Body of pancreas (tissue), 4 donors: Measurements from ENCODE around the gene DAO. TPM values are rescaled to one million over a fixed set of nuclear protein-coding genes. Genes with fewer than 3 reads are reported as not detected.

Experiments used
- ATAC-seq: fragments of 150-250 bp; one replicate; pipeline ENCODE4 v1.9.1; 2016
- DNase-seq, 4 donors: peaks; one replicate each; pipeline ENCODE4 v3.0.0-alpha.2; 2019
- H3K27ac ChIP-seq, 4 donors: fragments of 200-600 bp; sonication (generic); 1 replicate in 3 of 4; 2 replicates in 1 of 4; pipeline versions ENCODE4 v1.5.1 to v1.6.1; 2016 to 2019; ENCODE audit warnings: mild to moderate bottlenecking in 1 of 4, mixed read lengths in 1 of 4, moderate library complexity in 1 of 4
- H3K27me3 ChIP-seq, 2 donors: fragments of 200-600 bp; sonication (generic); one replicate each; pipeline ENCODE4 v1.6.0; 2016; ENCODE audit warnings: mild to moderate bottlenecking in 1 of 2
- H3K36me3 ChIP-seq, 2 donors: fragments of 200-600 bp; sonication (generic); replicated peaks in 1 of 2; 2 replicates each; pipeline ENCODE4 v1.5.1; 2016; ENCODE audit warnings: low read depth in 2 of 2; ENCODE audit not compliant: insufficient read depth in 1 of 2
- H3K4me1 ChIP-seq: fragments of 200-600 bp; sonication (generic); one replicate; pipeline ENCODE4 v1.6.0; 2016
- H3K4me3 ChIP-seq, 2 donors: fragments of 200-600 bp; sonication (generic); 1 replicate in 1 of 2; 2 replicates in 1 of 2; pipeline ENCODE4 v1.5.1; 2016 to 2019
- H3K9me3 ChIP-seq, 3 donors: fragments of 200-600 bp; sonication (generic); 1 replicate in 2 of 3; 2 replicates in 1 of 3; pipeline ENCODE4 v1.5.1; 2016
- POLR2A ChIP-seq, 3 donors: fragments of 450-650 bp; IDR thresholded peaks; one replicate each; pipeline ENCODE4 v1.6.1; 2016; ENCODE audit warnings: antibody characterized with exemption in 3 of 3, mild to moderate bottlenecking in 2 of 3
- WGBS, 2 donors: methylation state at CpG; one replicate each; pipeline ENCODE4 v1.1.5; 2017; 5-methylcytosine and 5-hydroxymethylcytosine counted together
- intact Hi-C: fragments of 100-400 bp; cut with DNase I; formaldehyde crosslinking; loops from one replicate; pipeline ENCODE4 v1.15.1; 2023
- total RNA-seq, 2 donors: library from RNA; depleted of rRNA; stranded (reverse); fragments of >200 nt; gene quantifications; one replicate each; pipeline ENCODE4 v1.1.0, GENCODE V29; 2016
- TF ChIP-seq, protein P1 (sequence below), 7 experiments: fragments of 450-650 bp in 4 of 7; fragments of 200-600 bp in 3 of 7; sonication (generic) in 3 of 7; IDR thresholded peaks; one replicate each; pipeline ENCODE4 v1.5.1; 2016 to 2019; ENCODE audit warnings: antibody characterized with exemption in 7 of 7

DAO gene
- total RNA-seq, 2 donors from 2014 or later = not detected

DNA sequence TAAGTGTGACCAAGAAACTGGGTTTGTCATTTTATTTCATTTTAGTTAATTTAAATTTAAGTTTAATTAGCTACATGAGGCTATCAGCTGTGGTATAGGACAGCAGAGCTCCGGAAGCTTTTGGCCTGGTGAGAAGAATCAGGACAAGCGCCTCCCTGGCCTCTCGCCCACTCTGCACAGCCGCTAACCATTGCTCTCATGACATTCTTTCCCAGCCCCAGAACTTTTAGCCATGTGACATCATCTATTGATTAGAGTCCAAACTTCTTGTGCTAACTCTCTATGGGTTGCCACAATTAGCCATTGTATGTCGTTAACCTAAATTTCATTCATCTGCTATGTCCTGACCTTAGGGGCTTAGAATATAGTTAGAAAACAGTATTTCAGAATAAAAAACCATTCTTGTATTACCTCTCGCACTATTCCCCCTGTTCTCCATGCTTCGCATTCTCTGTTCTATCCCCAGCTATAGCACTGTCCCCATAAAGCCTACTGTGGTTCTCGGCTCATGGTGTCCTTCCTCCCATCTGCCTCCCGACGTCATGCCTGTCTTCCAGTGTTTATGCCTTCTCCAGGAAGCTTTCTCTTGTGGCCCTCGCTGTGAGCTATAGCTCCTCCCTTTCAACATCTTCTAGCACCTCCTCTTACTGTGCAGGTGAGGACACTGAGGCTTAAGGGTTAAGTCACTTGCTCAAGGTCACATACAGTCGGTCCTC, 46.0 kb upstream of the DAO start:
- peak; percentile 42 to 57 (median 52) for DNase-seq
- Histone ChIP-seq H3K4me3 (no peak overlapping the region), H3K9me3 (no peaks in the 10 kb centered on the region), H3K4me1 (peaks cover 34% of the 10 kb centered on the region), H3K27ac (peak overlapping the region; percentile 8 to 76 (median 61)), H3K36me3 (peaks cover 0 to 2% of the 10 kb centered on the region in 2 donors), H3K27me3 (no peaks in the 10 kb centered on the region)
- no peak for TF ChIP-seq POLR2A (IDR thresholded peaks at IDR 0.05)
- TF ChIP-seq, protein P1, sequence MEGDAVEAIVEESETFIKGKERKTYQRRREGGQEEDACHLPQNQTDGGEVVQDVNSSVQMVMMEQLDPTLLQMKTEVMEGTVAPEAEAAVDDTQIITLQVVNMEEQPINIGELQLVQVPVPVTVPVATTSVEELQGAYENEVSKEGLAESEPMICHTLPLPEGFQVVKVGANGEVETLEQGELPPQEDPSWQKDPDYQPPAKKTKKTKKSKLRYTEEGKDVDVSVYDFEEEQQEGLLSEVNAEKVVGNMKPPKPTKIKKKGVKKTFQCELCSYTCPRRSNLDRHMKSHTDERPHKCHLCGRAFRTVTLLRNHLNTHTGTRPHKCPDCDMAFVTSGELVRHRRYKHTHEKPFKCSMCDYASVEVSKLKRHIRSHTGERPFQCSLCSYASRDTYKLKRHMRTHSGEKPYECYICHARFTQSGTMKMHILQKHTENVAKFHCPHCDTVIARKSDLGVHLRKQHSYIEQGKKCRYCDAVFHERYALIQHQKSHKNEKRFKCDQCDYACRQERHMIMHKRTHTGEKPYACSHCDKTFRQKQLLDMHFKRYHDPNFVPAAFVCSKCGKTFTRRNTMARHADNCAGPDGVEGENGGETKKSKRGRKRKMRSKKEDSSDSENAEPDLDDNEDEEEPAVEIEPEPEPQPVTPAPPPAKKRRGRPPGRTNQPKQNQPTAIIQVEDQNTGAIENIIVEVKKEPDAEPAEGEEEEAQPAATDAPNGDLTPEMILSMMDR (IDR thresholded peaks at IDR 0.05) = no peak
- ATAC-seq = peak; percentile 41
- WGBS, 2 donors = 61 to 69% methylated on average over 12 of the region's 12 CpGs
- intact Hi-C loops = no loop called here

DNA sequence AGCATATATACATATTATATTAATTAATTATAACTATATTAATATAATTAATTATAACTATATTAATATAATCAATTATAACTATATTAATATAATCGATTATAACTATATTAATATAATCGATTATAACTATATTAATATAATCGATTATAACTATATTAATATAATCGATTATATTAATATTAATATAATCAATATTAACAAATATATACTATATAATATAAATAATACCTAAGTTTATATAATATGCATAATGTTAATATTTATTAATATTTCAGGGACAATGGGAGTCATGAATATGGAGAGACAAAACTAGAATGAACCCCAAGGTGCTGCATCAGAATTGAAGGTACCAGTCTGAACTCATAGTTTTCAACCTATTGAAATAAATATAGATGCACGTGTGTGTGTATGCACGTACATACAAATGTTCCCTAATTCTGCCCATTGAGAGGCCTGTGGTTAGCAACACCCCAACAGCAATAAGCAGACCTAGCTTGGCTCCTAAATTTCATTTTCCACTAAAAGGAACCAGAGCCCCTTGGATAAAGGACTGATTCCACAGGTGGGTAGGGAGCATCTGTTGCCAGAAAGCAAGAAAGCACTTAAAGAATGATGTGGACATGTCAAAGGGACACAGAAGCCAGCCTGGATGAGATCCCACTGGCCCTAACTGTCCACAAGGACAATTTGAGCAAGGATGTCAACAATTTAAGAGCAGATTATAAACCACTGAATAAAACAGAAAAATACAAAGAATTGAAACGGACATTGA, 43.8 kb upstream of the DAO start:
- intact Hi-C loops = no loop called here
- TF ChIP-seq, protein P1 (IDR thresholded peaks at IDR 0.05) = no peak
- no peak for TF ChIP-seq POLR2A (IDR thresholded peaks at IDR 0.05)
- H3K27me3 ChIP-seq = no peaks in the 10 kb centered on the region
- no peaks in the 10 kb centered on the region for H3K9me3 ChIP-seq
- WGBS, 2 donors = 70 to 72% methylated on average over 7 of the region's 7 CpGs
- ATAC-seq (no peak), DNase-seq (no peak)
- H3K36me3 ChIP-seq = peaks cover 0 to 2% of the 10 kb centered on the region in 2 donors
- no peak overlapping the region for H3K4me3 ChIP-seq
- peaks cover 51% of the 10 kb centered on the region for H3K4me1 ChIP-seq
- H3K27ac ChIP-seq = no peak overlapping the region

DNA sequence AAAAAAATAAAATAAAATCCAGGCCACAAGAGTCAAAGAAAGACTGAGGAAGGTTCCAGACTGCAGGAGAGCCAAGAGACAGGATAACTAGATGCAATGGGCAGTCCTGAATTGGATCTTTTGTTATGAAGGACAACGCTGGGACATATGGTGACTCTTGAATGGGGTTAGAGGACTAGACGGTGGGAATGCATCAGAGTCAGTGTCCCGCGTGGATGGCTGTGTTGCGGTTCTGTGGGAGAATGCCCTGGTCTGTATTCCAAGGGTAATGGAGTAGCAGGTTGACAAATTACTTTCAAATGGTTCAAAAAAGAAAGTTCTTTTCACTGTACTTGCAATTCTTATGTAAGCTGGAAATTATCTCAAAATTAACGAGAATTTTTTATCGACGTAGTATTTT, 42.7 kb upstream of the DAO start:
- Histone ChIP-seq H3K27ac (no peak overlapping the region), H3K4me1 (peaks cover 50% of the 10 kb centered on the region), H3K27me3 (no peaks in the 10 kb centered on the region), H3K36me3 (peaks cover 0 to 2% of the 10 kb centered on the region in 2 donors), H3K4me3 (no peak overlapping the region), H3K9me3 (no peaks in the 10 kb centered on the region)
- WGBS, 2 donors = 79 to 86% methylated on average over 8 of the region's 8 CpGs
- DNase-seq (no peak), ATAC-seq (no peak)
- intact Hi-C loops = no loop called here
- TF ChIP-seq POLR2A (IDR thresholded peaks at IDR 0.05) = no peak
- TF ChIP-seq, protein P1 (IDR thresholded peaks at IDR 0.05) = no peak

DNA sequence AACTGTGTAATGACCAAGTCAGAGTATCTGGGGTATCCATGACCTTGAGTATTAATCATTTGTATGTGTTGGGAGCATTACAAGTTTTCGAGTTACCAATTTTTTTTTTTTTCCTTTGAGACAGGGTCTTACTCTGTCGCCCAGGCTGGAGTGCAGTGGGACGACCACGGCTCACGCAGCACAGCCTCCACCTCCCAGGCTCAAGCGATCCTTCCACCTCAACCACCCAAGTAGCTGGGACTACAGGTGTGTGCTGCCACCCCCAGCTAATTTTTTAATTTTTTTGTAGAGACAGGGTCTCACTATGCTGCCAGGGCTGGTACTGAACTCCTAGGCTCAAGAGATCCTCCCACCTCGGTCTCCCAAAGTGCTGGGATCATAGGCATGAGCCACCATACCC, 42.2 kb upstream of the DAO start:
- peaks cover 0 to 2% of the 10 kb centered on the region in 2 donors for H3K36me3 ChIP-seq
- peaks cover 46% of the 10 kb centered on the region for H3K4me1 ChIP-seq
- peak overlapping the region in 2 of 4 donors; percentile 77 to 82 for H3K27ac ChIP-seq
- WGBS, 2 donors = 81 to 86% methylated on average over 7 of the region's 7 CpGs
- DNase-seq = no peak
- TF ChIP-seq POLR2A (IDR thresholded peaks at IDR 0.05) = no peak
- TF ChIP-seq, protein P1 (IDR thresholded peaks at IDR 0.05) = no peak
- no peaks in the 10 kb centered on the region for H3K27me3 ChIP-seq
- ATAC-seq = no peak
- H3K4me3 ChIP-seq = no peak overlapping the region
- H3K9me3 ChIP-seq = no peaks in the 10 kb centered on the region
- intact Hi-C loops = no loop called here
